GM21526 (cell line): Measurements from ENCODE around the gene C11orf21.

Experiments
- ATAC-seq: cut with Tn5 transposase; IDR thresholded peaks from one replicate; pipeline ENCODE4 v1.9.1; 2021; ENCODE audit warnings: moderate library complexity; ENCODE audit not compliant: unreplicated experiment, low FRiP score

C11orf21 gene

DNA sequence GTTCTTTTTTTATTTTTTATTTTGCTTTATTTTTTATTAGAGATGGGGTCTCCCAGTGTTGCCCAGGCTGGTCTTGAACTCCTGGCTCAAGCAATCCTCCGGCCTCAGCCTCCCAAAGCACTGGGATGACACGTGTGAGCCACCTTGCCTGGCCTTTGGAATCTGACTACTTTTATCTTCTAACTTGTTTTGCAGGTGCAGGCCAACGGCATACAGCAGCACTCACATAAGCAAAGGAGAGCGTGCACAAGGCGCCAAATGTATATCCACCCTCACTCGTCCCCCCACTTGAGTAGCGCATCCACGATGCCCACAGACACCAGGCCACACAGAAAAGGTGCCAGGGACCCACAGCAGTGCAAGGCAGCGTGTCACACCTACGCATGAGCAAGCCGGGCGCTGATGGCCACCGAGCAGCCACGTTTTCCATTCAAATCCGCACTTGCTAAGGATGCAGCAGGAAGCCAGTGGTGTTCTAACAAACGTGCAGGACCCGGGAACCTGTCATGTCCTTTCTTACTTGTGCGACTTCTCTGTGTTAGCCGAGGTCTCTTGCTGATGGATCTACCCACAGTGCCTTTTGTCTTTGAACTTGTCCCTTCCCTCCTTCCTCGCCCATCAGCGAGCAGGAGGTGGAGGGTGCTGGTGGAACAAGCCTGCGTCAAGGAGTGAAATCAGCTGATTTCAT is 37.2 kb downstream of the C11orf21 start:
- ATAC-seq, result no peak

DNA sequence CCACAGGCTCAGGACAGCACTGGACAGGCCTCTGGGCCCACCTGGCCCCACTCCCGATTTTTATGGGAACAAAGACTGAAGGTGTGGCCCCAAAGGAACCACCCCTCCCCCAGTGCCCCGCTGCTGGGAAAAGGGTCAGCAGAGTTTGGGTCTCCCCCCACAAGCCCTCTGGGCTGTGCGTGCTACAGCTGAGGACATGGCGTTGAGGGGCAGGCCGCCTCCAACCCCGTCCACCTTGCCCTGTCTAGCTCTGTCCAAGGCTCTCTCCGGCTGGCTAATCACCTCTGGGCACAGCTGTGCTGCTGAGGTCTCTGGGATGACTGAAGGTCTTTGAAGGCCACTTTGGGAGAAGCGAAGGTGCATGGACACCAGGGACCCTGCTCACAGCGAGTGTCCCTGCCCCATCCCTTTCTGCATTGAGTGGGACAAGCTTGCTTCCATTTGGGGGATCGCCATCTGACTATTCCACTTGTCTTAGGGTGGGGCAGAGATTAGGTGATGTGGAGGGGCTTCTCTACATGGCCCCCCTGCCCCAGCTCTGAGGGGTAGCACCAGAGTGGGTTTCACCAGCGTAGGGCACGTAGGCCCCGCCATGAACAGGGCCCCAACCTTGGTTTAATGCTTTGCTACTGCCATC is 37.9 kb downstream of the C11orf21 start:
- ATAC-seq, result no peak

DNA sequence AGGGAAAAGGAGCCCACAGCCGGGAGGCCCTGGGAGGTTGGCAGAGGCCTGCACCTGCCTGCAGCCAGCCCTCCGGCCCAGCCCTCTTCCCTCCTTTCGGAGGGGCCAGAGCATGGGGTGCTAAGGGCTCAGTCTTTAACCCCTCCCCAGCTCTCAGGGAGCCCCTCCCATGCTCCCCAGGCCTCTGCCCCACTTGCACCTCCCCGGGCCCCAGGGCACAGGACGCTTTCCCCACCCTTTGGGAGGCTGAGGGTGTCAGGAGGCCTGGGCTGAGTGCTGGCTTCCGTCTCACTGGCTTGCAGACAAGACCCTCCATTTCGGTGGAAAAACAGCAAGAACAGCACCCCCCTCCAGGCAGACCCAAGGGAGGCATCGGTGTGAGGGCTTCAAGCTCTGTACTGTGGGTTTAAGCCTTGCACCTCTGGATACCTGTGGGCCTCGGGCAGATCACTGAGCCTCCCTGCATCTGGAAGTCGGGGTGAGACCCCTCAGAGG is 38.6 kb downstream of the C11orf21 start:
- no peak for ATAC-seq

DNA sequence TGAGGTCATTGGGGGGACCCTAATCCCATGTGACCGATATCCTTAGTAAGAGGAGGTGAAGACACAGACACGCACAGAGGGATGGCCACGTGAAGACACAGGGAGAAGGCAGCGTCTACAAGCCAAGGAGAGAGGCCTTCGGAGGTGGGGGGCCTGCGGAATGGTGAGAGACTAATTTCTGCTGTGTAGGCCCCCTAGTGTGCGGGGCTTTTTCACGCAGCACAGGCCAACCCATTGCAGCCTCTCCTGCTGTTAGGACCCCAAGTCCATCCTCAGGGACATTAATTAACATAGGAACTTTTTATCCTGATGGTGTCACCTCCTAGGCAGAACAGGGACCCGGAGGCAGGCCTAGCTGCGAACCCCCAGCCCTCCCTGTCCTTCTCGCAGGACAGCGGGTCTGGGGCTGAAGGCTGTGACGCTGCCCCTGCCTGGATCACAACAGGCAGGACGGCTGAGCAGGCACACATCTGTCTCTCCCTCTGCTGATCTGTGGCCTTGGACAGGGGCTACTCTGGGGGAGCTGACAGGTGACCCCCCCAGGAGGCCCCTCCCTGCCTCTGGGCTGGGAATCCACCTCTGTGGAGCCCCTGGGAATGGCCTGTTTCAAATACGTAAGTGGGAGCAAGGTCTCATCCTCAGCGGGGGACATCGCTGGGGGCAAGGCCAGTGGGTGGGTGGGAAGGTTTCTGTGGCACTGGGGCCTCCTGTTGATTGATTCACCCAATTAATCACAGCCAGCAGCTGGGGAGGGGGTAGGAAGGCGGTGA is 39.2 kb downstream of the C11orf21 start:
- no peak for ATAC-seq

DNA sequence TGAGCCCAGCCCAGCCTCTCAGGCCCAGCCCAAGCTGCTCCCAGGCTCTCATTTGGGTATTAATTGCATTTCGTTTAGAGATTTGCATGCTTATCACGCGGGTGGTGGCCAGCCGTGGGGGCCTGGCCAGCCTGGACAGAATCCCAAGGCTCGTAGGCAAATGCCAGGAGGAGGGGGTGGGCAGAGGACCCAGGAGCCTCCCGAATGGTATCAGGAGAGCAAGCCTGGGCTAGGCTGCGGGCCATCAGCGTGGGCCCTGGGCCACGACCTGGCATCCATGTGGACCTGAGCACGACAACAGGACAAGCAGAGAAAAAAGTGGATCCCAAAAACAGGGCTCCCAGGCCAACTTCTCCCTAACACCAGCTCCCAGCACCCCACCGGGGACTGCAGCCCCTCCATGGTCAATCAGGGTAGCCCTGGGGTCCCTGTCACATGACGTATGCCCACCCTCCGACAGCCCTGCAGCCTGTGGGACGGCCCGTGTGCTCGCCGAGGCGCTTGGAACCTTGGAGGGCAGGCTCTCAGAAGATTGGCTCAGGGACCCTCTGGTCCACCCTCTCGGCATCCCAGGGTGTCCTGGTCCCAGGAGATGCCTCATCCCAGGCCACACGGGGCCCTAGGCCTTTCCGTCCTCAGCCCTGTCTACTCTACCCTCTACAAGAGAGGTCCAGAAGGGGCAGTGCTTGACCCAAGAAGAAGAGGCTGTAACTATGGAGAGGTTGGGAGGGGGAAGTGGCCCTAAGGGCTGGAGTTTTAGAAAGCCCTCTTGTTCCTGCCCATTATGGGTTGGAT is 40.1 kb downstream of the C11orf21 start:
- no peak for ATAC-seq

DNA sequence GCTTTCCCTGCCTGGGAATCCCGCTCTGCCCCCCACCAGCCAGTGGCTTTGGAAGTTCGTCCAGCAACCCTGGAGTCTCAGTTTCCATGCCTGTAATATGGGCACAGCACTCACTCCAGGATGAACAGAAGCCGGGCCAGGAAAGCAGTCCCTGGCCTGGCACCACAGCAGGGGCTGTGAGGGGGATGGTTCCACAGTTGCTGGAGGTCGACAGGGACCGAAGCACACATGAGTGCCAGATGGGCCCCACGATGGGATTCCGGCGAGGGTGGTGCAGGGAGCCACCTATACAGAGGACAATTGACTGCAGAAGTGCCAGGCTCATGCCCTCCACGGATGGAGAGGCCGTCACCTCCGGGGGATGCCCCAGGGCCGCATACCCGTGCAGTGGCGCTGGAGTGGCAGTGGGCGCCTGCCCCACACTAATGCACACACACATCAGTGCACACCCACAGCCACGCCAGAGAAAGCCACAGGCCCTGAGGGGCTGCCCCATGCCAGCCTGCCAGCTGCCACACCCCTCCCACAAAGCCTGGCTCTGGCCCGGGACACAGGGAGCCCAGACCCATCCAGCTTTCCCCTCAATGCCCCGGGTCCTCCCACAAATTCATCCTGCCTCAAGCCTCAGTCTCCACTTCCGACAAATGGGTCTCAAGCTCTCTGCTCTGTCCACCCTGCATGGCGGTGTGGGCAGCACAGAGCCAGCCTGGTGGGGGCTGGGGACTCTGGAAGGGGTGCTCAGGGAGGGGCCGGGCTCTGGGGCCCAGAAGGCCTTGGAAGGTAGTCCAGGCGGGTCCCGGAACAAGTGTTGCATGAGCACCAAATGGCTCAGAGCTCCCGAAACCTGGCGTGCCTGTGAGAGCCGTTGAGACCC is 41.0 kb downstream of the C11orf21 start:
- no peak for ATAC-seq

DNA sequence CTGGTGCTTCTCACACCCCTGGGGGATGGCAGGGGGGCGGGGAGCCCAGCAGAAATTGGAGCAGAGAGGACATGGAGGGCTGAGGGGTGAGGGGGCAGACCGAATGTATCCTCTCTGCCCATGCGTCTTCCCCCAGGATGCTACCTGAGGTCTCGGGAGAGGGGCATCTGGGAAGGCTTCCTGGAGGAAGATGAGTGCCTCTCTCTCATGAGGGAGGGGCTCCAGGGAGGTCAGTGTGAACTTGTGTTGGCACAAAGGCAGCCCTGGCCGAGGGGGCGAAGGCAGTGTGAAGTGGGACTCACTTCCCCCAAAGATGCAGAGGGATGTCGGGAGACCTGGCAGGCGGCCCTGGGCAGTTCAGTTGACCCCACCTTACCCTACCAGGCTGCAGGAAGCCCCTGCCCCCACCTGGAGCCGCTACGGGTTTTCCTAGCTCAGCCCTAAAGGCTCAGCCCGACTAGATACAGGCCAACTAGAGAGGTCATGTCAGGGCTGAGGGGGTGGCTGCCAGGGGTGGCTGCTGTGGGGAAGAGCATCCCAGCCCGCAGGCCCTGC is 41.7 kb downstream of the C11orf21 start:
- no peak for ATAC-seq

DNA sequence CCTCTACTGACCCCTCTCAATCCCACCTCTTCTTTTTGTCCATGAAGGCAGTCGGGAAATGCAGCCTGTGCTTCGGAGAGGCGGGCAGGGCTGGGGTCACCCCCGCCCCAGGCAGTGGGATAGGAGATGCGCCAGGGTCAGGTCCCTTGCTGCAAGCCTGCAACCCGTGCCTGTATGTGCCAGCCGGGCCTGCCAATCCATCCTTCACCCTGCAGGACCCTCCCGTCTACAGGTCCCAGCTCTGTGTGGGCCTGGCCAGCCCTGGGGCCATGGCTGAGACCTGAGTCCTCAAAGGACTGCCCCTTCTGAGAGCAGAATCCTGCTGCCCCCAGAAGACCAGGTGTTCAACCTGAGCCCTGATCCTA is 42.3 kb downstream of the C11orf21 start:
- no peak for ATAC-seq

DNA sequence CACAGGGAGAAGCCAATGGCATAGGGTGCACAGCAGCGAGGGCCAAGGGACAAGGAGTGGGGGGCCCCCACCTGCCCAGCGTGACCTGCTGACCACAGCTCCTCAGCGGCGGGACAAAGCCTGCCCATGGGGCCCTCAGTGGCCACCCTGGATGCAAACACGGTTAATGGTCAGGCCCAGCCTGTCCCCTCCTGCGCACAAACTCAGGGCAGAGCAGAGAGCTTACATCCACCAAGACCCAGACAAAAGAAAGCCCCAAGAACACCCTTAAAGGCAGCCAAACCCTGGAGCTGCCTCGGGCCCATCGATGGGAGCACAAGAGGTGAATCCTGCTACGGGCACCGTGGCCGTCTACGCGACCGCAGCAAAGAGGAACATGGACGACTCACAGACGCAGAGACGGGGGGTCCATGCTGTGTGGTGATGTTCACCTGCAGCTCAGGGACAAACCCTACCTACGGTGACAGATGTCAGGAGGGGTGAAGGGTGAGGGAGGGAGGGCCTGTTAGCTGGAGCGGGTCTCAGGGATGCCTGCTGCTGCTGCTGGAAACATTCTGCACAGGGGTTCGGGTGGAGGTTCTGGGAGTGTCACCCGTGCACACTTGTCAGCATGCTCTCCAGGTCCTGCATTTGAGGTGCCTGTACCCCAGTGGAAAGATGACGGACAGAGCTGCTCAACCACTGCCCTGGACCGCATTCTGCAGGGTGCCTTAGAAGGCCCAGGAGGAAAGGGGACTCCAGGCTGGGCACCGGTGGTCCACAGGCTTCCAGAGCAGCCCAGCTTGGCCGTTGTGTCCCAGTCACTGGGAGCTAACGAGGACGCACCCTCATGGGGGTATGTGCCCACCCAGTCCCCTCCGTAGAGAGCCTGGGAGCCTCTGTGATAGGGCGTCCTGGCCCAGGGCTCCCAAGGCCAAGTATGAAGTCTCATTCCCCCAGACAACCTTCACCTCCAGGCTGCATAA is 42.9 kb downstream of the C11orf21 start:
- ATAC-seq, result no peak

DNA sequence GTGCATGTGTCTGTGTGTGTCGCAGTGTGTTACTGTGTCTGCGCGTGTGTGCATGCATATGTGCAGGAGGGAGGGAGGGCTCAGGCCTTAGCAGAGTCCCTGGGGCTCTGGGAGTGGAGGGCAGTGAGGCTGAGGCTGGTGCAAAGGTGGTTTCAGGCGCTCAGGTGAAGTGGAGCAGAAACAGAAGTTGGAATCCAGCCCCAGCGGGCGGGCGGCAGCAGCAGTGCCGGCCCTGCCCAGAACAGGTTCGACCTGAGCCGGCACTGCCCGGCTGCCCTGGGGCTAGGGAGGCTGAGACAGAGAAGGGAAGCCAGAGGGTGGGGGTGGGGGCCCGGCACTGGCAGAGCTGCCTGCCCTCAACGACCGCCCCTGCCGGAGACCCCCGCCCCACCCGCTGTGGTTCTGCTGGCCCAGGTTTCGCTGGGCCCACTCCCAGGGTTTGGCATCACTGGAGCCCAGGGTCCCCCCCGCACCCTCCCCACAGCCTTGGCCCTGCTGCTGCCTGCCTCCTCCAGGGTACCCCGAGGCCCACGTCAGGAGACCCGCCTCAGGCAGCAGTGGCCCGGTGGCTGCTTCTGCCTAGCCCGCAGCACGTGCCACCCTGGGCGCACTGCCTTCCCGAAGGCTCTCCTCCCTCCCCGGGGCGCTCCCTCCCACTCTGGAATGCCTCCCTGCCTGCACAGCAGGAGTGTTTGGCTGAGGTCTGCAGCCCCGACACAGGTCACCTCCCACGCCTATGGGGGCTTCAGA is 44.6 kb downstream of the C11orf21 start:
- ATAC-seq, result no peak

DNA sequence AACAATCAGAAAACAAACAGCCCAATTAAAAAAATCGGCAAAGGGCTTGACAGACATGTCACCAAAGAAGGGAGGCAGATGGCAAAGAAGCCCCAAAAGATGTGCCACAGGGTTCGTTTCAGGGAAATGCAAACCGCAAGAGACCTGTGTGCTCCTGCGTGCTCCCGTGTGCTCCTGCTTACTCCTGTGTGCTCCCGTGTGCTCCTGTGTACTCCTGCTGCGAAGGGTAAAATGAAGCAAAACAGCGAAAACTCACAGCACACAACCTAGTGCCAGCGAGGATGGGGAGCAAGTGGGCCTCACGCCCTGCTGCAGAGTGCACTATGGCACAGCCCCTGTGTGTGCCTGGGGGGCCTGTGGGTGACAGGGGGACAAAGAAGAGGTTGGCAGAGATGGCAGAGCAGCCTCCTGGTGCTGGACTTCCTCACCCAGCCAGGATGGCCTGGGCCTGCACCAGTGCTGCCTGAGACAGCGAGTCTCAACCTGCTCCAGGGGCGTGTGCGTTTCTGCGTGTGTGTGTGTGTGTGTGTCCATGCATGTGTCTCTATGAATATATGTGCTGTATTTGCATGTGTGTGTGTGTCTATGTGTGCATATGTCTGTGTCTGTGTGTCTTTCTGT is 45.3 kb downstream of the C11orf21 start:
- no peak for ATAC-seq

DNA sequence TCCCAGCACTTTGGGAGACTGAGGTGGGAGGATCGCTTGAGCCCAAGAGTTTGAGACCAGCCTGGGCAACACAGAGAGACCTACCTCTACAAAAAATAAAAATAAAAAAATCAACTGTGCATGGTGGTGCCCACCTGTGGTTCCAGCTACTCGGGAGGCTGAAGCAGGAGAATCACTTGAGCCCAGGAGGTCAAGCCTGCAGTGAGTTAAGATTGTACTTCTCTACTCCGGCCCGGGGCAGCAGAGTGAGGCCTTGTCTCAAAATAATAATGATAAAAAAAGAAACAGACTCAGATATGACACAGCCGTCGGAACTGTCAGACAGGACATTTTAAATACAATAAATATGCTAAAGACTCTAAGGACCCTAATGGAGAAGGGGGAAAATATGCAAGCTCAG is 49.7 kb downstream of the C11orf21 start:
- ATAC-seq, result no peak

DNA sequence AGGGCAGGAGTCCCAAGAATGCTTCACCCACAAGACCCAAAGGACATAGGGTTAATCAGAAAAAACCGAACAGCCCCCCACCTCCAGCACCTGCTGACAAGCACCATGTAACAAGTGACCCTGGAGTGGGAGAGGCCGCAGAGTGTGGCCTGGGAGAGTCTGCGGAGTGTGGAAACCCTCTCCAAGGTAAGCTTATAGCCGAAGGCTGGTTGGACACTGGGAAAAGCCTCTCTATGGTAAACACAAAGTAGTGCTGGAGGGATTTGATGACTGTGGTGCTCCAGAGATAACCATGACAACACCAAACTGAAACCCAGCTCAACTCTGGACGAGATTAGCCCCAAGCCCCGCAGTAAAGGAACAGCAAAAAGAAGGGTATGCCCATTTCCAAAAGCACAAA is 50.6 kb downstream of the C11orf21 start:
- no peak for ATAC-seq

DNA sequence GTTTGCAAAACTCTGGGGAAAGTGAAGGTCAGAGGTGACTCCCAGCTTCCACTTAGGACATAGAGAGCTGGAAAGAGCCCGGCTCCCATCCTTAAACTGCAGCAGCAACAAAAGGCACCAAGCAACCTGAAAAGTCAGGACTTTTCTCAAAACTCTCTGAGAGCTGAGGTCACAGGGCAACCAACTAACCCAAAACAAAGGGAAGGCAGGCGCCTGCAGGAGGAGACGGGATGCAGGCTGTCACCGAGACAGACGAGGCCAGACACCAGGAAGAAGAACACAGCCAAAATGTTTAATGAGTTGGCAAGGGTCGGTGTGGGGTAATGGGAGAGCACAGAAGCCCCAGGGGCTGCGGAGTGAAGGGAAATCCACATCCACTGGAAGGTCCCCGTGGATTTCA is 51.2 kb downstream of the C11orf21 start:
- ATAC-seq, result no peak

DNA sequence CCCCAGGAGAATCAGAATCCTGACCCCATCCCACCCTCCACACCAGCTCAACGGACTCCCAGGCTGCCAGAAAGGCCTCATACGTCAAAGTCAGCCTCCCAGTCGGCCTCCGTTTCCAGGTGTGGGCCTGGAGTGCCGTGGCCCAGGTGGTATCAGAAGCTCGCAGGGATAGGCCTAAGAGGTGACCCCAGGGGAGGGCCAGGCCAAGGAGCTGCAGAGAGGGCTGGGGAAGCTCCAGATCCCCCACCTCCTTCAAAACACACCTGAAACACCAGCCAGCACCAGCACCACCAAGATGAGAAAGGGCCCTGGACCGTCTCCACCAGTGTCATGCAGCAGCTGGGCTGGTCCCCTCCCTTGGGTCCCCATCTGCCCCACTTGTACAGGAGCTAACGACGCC is 51.7 kb downstream of the C11orf21 start:
- ATAC-seq, result no peak

DNA sequence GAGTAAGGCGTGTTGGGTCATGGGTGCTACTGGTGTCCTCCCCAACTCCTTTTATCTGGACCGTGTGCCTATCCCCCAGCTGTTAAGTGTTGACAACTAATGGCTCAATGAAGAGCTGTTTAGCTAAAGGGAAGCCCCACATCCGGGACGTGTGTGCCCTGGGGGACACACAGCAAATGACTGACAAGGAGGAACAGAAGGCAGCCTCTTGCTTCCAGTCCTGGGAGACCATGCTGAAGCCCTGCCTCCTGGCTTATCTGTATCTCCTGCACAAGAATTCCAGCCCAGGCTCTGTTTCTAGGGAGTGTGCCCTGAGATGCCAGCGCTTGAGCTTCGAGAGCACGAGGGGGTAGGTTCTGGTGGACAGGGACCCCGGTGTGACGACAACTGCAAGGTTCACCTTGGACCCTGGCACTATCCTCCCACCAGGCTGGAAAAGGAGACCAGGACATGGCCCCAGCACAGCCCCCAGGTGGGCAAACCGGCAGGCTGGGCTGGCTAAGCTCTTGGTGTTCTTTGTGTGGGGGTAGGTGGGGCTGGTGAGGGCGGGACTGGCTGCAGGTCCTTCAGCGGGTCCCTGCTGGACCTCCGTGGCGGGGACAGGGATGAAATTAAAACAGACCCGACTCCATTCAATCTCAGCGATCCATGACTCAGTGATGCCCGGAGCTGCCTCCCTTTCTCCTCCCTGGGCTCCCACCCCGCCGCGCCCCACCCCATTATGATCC is 52.4 kb downstream of the C11orf21 start:
- ATAC-seq, result no peak

DNA sequence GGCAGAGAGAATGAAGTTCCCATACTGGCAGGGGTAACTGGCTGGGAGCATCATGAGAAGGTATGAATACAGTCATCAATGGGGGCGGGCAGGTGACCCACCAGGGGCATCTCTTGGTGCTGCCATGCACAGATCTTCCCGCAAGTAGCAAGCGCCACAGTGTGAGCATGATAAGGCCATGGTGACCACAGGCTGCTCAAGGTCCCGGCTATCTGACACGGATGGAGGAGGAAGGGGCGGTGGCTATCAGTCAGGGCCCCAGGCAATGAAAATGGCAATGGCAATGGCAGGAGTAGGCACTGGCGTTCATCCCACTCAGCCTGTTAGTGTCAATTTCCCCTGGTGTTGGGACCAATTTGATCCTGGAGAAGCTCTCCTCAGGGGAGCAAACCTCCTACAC is 53.0 kb downstream of the C11orf21 start:
- no peak for ATAC-seq
